ENCODE data around the gene MEDAG. TPM values are rescaled to one million over a fixed set of nuclear protein-coding genes. Genes with fewer than 3 reads are reported as not detected.
"Not testable (repeated sequence)": the region's sequence is repeated elsewhere in the genome, so short reads cannot be mapped to it uniquely, and the experiment has no call there.

Gene MEDAG
- total RNA-seq, 2 experiments from 2014 or later, result not detected

DNA sequence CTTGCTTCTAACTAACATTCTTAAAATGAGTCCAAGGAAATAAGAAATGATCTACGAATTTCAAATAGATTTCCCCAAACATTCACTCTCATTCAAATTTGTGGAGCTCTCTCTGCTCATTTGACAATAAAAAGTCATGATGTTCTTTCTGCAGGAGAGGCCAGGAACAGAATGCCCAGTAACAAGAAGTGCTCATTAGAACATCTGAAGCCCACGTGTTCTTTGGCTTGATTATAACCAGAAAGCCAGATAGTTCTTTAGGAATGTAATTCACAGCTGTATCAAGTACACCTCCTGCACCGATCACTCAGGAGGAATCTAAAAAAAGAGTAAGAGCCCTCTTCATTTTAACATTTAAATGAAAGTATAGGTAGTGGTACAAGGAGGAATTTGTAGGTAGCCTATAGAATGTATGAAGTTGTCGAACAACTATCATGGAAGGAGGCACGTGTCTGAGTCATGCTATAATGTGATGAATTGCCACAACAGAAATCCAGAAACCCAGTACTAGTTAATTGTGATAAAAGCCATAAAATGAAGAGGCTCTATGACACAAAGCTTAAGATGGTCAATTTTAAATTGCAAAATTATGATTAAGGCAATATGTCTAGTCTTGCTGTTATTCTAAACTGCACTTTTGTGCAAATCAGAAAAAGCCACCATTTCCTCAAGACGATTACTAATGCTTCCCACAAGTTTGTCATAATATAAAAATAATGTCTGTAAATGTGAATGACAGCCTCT lies 12.8 kb downstream of the MEDAG start:
- ATAC-seq (no peak), DNase-seq (no peak)
- H3K27me3 Mint-ChIP-seq (ENCODE audit: low read depth), result peaks cover 33% of the 10 kb centered on the region
- ChIA-PET CTCF (no interaction called here), POLR2A (no interaction called here)
- H3K36me3 Mint-ChIP-seq (ENCODE audit: low read depth), result no peaks in the 10 kb centered on the region
- H3K9me3 Mint-ChIP-seq (ENCODE audit: insufficient read depth), result no peaks in the 10 kb centered on the region
- H3K27ac Mint-ChIP-seq, result no peak overlapping the region
- no peak overlapping the region for H3K4me3 Mint-ChIP-seq
- no peaks in the 10 kb centered on the region for H3K4me1 Mint-ChIP-seq (ENCODE audit: low read depth)

DNA sequence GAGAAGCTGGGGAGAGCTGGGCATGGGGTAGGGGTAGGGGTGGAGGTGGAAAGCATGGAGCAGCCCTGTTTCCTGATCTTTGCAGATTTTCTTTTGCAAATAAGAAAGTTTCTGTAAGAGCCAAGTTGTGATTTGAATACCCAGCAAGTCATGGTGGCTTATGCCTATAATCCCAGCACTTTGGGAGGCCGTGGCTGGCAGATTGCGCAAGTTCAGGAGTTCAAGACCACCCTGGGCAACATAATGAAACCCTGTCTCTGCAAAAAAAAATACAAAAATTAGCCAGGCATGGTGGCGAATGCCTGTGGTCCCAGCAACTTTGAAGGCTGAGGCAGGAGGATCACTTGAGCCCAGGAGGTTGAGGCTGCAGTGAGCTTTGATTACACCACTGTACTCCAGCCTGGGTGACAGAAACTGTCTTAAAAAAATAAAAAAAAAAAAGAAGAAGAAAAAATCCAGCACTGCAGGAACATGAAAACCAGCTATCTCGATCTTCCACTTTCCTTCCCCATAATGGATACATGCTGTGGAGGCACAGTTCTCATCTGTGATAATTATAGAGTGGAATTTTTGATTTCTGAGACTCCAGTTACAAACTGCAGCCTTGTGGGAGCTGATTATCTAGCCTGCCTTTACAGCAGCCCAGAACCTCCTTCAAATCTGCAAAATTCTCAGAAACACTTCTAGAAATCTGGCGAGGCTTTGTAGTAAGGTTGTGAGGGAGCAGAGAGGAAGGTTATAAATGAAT lies 14.3 kb downstream of the MEDAG start:
- no peak overlapping the region for H3K27ac Mint-ChIP-seq
- CTCF ChIA-PET, result no interaction called here
- peaks cover 23% of the 10 kb centered on the region for H3K27me3 Mint-ChIP-seq (ENCODE audit: low read depth)
- no peaks in the 10 kb centered on the region for H3K36me3 Mint-ChIP-seq (ENCODE audit: low read depth)
- no peak for DNase-seq
- H3K9me3 Mint-ChIP-seq (ENCODE audit: insufficient read depth), result no peaks in the 10 kb centered on the region
- POLR2A ChIA-PET, result no interaction called here
- H3K4me3 Mint-ChIP-seq, result no peak overlapping the region
- ATAC-seq, result no peak
- peaks cover under 1% of the 10 kb centered on the region for H3K4me1 Mint-ChIP-seq (ENCODE audit: low read depth)

DNA sequence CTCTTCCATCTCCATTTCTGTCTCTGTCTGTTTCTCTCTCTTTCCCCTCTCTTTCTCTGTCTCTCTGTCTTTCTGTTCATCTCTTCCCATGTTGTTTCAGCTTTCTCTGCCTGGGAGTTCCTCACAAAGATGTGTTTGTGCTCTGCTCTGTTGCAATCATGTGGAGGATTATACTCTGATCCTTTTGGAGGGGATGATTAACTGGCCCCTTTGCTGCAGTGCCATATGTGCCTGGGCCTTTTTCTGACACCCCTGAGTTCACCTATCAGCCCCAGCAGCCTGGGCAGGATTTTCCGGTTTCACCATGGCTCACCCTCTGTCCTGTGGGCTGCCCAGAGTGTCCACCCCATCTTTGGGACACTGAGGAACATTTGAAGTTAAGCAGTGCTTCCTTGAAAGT lies 17.3 kb downstream of the MEDAG start:
- no peak overlapping the region for H3K4me3 Mint-ChIP-seq

DNA sequence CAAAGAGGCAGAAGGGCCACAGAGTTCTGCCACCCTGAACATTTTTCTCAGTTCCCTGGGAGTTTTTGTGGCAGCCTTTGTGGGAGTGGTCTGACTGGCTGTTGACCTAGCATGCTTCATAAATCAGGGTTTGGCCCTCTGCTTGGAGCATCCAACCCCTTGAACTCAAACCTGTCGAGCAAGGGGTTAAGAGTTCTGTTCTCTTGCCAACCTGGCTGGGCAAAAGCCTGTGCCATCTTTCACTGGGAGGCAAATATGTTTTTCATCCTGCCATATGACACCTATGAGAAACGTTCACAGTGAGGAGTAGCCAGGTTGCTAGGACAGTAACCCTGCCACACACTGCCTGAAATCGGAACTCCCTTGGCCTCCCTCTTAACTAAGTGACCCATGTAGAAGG lies 18.6 kb downstream of the MEDAG start:
- ATAC-seq (no peak), DNase-seq (no peak)
- H3K27ac Mint-ChIP-seq, result no peak overlapping the region
- CTCF ChIA-PET, result interaction anchor here (0.6 kb wide), 1 partner anchor 309 kb away, joined by 4 read pairs; no protein-coding TSS in a partner anchor
- no peaks in the 10 kb centered on the region for H3K9me3 Mint-ChIP-seq (ENCODE audit: insufficient read depth)
- H3K36me3 Mint-ChIP-seq (ENCODE audit: low read depth), result no peaks in the 10 kb centered on the region
- POLR2A ChIA-PET, result no interaction called here
- peaks cover 6% of the 10 kb centered on the region for H3K4me1 Mint-ChIP-seq (ENCODE audit: low read depth)
- H3K4me3 Mint-ChIP-seq, result no peak overlapping the region
- H3K27me3 Mint-ChIP-seq (ENCODE audit: low read depth), result peaks cover 26% of the 10 kb centered on the region

More for the DNA sequence above, 17.3 kb downstream of the MEDAG start:
- no peaks in the 10 kb centered on the region for H3K36me3 Mint-ChIP-seq (ENCODE audit: low read depth)
- CTCF ChIA-PET, result no interaction called here
- ATAC-seq (no peak), DNase-seq (no peak)
- no peak overlapping the region for H3K27ac Mint-ChIP-seq
- POLR2A ChIA-PET, result no interaction called here
- H3K27me3 Mint-ChIP-seq (ENCODE audit: low read depth), result peaks cover 20% of the 10 kb centered on the region
- peaks cover 6% of the 10 kb centered on the region for H3K4me1 Mint-ChIP-seq (ENCODE audit: low read depth)
- H3K9me3 Mint-ChIP-seq (ENCODE audit: insufficient read depth), result no peaks in the 10 kb centered on the region

DNA sequence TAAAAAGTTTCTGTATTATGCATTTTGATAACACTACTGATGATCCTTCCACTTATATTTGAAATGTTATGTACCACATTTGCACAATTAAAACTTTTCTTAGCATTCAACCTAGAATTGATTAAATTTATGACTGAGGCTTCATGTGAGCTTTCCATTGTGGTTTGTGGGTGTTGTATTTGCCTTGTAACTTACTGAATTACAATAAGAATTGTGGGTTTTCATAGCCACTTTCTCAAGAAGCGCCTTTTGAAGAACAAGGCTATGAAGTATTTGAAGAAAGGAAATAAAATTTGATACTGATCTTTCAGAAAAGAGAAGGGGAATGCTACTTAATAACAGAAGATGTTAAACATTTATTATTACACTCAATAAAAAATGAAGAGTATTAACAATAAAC lies 19.4 kb downstream of the MEDAG start:
- H3K4me3 Mint-ChIP-seq, result no peak overlapping the region
- peaks cover 6% of the 10 kb centered on the region for H3K4me1 Mint-ChIP-seq (ENCODE audit: low read depth)
- no peaks in the 10 kb centered on the region for H3K36me3 Mint-ChIP-seq (ENCODE audit: low read depth)
- H3K27ac Mint-ChIP-seq, result no peak overlapping the region
- POLR2A ChIA-PET, result no interaction called here
- CTCF ChIA-PET, result no interaction called here
- ATAC-seq, result no peak
- H3K27me3 Mint-ChIP-seq (ENCODE audit: low read depth), result peaks cover 28% of the 10 kb centered on the region
- H3K9me3 Mint-ChIP-seq (ENCODE audit: insufficient read depth), result no peaks in the 10 kb centered on the region
- DNase-seq, result no peak

DNA sequence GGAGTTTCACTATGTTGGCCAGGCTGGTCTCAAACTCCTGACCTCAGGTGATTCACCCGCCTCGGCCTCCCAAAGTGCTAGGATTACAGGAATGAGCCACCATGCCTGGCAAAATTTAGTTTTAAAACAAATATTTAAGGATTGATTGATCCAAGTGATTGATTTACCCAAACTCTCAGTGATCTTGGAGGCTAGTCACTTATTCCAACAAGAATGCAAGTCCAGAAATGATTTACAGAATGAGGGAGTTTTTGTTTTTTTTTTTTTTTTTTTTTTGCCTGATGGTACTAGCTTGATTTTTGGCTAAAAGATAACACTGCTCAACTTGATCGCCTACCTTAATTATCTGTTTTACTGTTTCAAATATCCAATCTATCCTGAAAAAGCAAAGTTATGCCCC lies 20.7 kb downstream of the MEDAG start:
- H3K4me1 Mint-ChIP-seq (ENCODE audit: low read depth), result peaks cover 6% of the 10 kb centered on the region
- H3K9me3 Mint-ChIP-seq (ENCODE audit: insufficient read depth), result no peaks in the 10 kb centered on the region
- POLR2A ChIA-PET, result no interaction called here
- CTCF ChIA-PET, result no interaction called here
- no peak overlapping the region for H3K27ac Mint-ChIP-seq
- no peak for ATAC-seq
- peaks cover 28% of the 10 kb centered on the region for H3K27me3 Mint-ChIP-seq (ENCODE audit: low read depth)
- H3K36me3 Mint-ChIP-seq (ENCODE audit: low read depth), result no peaks in the 10 kb centered on the region
- DNase-seq, result no peak
- H3K4me3 Mint-ChIP-seq, result no peak overlapping the region

DNA sequence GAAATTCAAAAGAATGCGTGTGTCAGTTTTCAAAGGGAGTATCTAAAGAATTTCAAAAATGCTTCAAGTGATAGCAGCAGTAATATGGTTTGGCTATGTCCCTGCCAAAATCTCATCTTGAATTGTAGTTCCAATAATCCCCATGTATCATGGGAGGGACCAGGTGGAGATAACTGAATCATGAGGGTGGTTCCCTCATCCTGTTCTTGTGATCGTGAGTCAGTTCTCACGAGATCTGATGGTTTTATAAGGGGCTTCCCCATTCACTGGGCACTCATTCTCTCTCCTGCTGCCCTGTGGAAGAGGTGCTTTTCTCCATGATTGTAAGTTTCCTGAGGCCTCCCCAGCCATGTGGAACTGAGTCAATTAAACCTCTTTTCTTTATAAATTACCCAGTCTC lies 21.1 kb downstream of the MEDAG start:
- POLR2A ChIA-PET; H3K9me3 Mint-ChIP-seq (ENCODE audit: insufficient read depth); H3K4me1 Mint-ChIP-seq (ENCODE audit: low read depth); H3K4me3 Mint-ChIP-seq; DNase-seq; ATAC-seq; H3K27ac Mint-ChIP-seq; CTCF ChIA-PET; H3K36me3 Mint-ChIP-seq (ENCODE audit: low read depth): not testable (repeated sequence)
- peaks cover 32% of the 10 kb centered on the region for H3K27me3 Mint-ChIP-seq (ENCODE audit: low read depth)

DNA sequence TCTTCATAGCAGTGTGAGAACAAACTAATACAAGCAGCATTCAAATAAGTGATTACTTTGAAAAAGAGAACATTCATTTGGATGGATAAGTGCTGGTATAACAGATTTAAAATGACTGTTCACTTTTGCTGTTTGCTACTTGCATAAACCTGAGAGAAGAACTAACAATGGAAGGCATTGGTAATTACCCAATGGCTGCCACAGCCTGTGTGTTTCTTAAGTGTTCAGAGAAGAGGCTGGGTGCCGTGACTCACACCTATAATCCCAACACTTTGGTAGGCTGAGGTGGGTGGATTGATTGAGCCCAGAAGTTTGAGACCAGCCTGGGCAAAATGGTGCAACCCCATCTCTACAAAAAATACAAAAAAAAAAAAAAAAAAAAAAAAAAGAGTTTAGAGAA lies 21.5 kb downstream of the MEDAG start:
- peaks cover 6% of the 10 kb centered on the region for H3K4me1 Mint-ChIP-seq (ENCODE audit: low read depth)
- H3K36me3 Mint-ChIP-seq (ENCODE audit: low read depth), result no peaks in the 10 kb centered on the region
- no peak for ATAC-seq
- no peak for DNase-seq
- CTCF ChIA-PET, result no interaction called here
- peaks cover 35% of the 10 kb centered on the region for H3K27me3 Mint-ChIP-seq (ENCODE audit: low read depth)
- H3K4me3 Mint-ChIP-seq, result no peak overlapping the region
- H3K27ac Mint-ChIP-seq, result no peak overlapping the region
- POLR2A ChIA-PET, result no interaction called here
- no peaks in the 10 kb centered on the region for H3K9me3 Mint-ChIP-seq (ENCODE audit: insufficient read depth)

DNA sequence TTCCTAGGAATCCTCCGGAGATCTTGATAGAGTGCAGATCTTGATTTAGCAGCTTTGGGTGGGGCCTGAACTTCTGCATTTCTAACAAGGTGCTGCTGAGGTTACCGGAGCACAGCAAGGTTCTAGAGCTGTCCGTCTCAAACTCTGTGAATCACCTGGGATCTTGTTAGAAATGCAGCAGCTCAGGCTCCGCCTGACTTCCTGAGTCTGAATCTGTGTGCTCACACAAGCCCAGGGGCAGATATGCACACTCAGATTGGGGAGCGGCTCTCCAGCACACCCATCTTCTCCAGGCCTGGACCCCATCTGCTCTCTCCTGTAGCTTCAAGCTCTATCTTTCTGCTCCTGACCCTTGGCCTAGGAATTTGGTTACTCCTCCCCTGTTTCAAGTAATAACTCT lies 22.9 kb downstream of the MEDAG start:
- ChIA-PET CTCF (no interaction called here), POLR2A (no interaction called here)
- Mint-ChIP-seq H3K9me3 (ENCODE audit: insufficient read depth) (no peaks in the 10 kb centered on the region), H3K4me1 (ENCODE audit: low read depth) (peaks cover 6% of the 10 kb centered on the region), H3K27ac (no peak overlapping the region), H3K27me3 (ENCODE audit: low read depth) (peaks cover 31% of the 10 kb centered on the region), H3K36me3 (ENCODE audit: low read depth) (no peaks in the 10 kb centered on the region), H3K4me3 (no peak overlapping the region)
- DNase-seq, result no peak
- ATAC-seq, result no peak

DNA sequence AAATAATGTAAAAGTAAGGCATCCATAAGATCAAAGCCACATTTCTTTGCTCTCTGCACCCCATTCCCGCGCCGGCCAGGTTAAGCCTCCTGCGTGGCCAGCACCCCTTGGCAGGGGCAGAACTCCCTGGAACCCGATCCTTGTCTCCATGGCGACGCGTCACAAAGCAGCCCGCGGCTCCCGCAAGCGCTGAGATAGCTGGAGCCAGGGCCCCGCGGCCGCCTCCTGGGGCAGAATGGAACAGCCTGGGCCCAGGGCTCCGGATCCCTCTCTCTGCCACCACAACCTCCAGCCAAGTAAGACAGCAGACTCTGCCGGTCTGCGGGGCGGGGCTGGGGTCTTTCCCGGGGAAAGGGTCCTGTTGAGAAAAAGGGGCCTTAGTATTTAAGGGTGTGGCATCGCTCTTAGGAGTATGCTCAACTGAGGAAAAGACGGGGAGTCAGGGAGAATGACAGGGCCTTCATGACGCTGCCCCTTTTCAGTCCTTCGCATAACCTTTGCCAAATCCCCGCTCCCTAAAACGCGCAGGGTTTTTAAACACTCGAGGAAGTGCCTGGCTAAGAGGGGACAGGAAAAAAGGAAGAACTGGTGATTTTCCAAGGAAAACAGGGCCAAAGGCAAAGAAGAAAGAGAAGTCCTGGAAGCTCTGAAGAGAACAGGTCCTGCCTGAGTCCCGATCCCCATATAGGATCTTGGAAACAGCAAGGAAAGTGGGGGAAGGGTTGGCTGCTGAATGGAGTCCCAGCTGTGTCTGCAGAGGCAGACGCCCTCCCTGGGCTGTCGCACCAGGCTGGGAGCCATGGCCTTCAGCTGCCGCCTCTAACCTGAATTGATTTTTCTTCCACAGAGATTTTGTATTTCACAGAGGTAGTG lies 26.6 kb downstream of the MEDAG start, which contains the start of gene TEX26:
Gene TEX26, plus strand, starts transcription at position 176 of the 873 bp plus-strand sequence. Its CDS starts 60 bp downstream, at position 236.
- Mint-ChIP-seq H3K27ac (no peak within 1 kb of the TSS), H3K27me3 (ENCODE audit: low read depth) (peaks cover 39% of the 10 kb centered on the region), H3K4me3 (no peak within 1 kb of the TSS), H3K9me3 (ENCODE audit: insufficient read depth) (no peaks in the 10 kb centered on the region), H3K36me3 (ENCODE audit: low read depth) (no peaks in the 10 kb centered on the region), H3K4me1 (ENCODE audit: low read depth) (no peaks in the 10 kb centered on the region)
- ChIA-PET POLR2A (no interaction called here), CTCF (no interaction called here)
- DNase-seq (no peak), ATAC-seq (no peak)

DNA sequence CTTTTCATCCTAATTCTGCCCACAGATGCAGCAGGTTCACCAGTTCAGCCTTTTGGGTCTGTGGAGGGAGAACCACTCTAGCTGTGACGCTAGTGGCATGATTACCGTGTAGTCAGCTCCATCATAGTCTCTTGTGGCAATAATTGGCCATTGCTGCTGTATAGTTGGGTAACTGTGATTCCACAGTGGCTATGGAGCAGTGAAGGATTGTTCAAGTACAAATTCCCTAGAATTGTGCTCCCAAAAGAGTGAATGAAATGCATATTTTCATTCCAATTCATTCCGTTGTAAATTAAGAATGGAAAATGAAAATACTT lies 27.2 kb downstream of the MEDAG start:
- POLR2A ChIA-PET, result no interaction called here
- no peak for DNase-seq
- Mint-ChIP-seq H3K27me3 (ENCODE audit: low read depth) (peaks cover 37% of the 10 kb centered on the region), H3K9me3 (ENCODE audit: insufficient read depth) (no peaks in the 10 kb centered on the region), H3K36me3 (ENCODE audit: low read depth) (no peaks in the 10 kb centered on the region), H3K4me3 (no peak overlapping the region), H3K4me1 (ENCODE audit: low read depth) (no peaks in the 10 kb centered on the region), H3K27ac (no peak overlapping the region)
- no peak for ATAC-seq
- CTCF ChIA-PET, result no interaction called here

DNA sequence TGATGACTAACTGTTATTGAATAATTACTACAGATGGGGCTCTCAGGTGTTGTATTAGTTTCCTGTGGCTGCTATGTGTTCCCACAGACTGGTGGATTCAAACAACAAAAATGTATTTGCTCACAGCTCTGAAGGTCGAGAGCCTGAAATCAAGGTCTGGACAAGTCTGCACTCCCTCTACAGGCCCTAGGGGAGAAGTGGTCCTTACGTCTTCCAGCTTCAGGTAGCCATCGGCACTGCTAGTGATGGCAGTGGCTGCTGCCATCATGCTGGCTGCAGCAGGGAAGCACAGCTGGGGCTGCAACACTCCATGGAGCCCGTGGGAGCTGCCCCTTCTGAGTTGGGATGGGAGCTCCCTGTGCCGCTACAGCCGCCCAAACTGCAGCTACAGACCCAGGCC lies 28.3 kb downstream of the MEDAG start:
- peaks cover 32% of the 10 kb centered on the region for H3K27me3 Mint-ChIP-seq (ENCODE audit: low read depth)
- no peaks in the 10 kb centered on the region for H3K36me3 Mint-ChIP-seq (ENCODE audit: low read depth)
- POLR2A ChIA-PET, result no interaction called here
- CTCF ChIA-PET, result no interaction called here
- ATAC-seq, result no peak
- H3K9me3 Mint-ChIP-seq (ENCODE audit: insufficient read depth), result no peaks in the 10 kb centered on the region
- no peak overlapping the region for H3K27ac Mint-ChIP-seq
- DNase-seq, result no peak
- H3K4me1 Mint-ChIP-seq (ENCODE audit: low read depth), result no peaks in the 10 kb centered on the region
- H3K4me3 Mint-ChIP-seq, result no peak overlapping the region
